Glutamatergic neuron (in vitro differentiated cells): ENCODE data around the gene DENND4B. TPM values are rescaled to one million over a fixed set of nuclear protein-coding genes. Genes with fewer than 3 reads are reported as not detected.

Experiments
- DNase-seq: peaks from one replicate; pipeline ENCODE4 v3.0.0; 2022
- H3K27ac Mint-ChIP-seq: one replicate; pipeline ENCODE4 v1.8.0; 2020; ENCODE audit warnings: mild to moderate bottlenecking, mixed read lengths, inconsistent platforms; ENCODE audit not compliant: unreplicated experiment
- H3K27me3 Mint-ChIP-seq: one replicate; pipeline ENCODE4 v1.8.0; 2020; ENCODE audit warnings: mild to moderate bottlenecking, moderate library complexity, mixed read lengths, inconsistent platforms; ENCODE audit not compliant: unreplicated experiment
- H3K36me3 Mint-ChIP-seq: one replicate; pipeline ENCODE4 v1.8.0; 2020; ENCODE audit warnings: mild to moderate bottlenecking, mixed read lengths, inconsistent platforms; ENCODE audit not compliant: unreplicated experiment
- H3K4me1 Mint-ChIP-seq: one replicate; pipeline ENCODE4 v1.8.0; 2020; ENCODE audit warnings: mild to moderate bottlenecking, low read depth, mixed read lengths, inconsistent platforms; ENCODE audit not compliant: unreplicated experiment
- H3K4me3 Mint-ChIP-seq: one replicate; pipeline ENCODE4 v1.8.0; 2020; ENCODE audit warnings: mild to moderate bottlenecking, mixed read lengths, inconsistent platforms; ENCODE audit not compliant: unreplicated experiment
- H3K9me3 Mint-ChIP-seq: one replicate; pipeline ENCODE4 v1.8.0; 2020; ENCODE audit warnings: mild to moderate bottlenecking, moderate library complexity, mixed read lengths, inconsistent platforms; ENCODE audit not compliant: unreplicated experiment
- microRNA-seq: library from miRNA; unstranded; fragments of <30 nt; microRNA quantifications from one replicate; pipeline ENCODE4, GENCODE V29; 2020; ENCODE audit not compliant: unreplicated experiment
- total RNA-seq: library from RNA; stranded (reverse); fragmentation: NEBNext Ultra II Directional; extraction: Animal tissue kit (Norgen Biotek cat#: 25700); gene quantifications from one replicate; pipeline ENCODE4 v1.2.1, GENCODE V29; 2021; ENCODE audit not compliant: unreplicated experiment
- TF ChIP-seq, protein P1 (sequence below): fragments of 200-600 bp; sonication (generic); IDR thresholded peaks from one replicate; pipeline ENCODE4 v1.5.0; 2021; ENCODE audit not compliant: partially characterized antibody, unreplicated experiment

The DENND4B gene
- total RNA-seq, 1 donor from 2014 or later, result 72.9 TPM

DNA sequence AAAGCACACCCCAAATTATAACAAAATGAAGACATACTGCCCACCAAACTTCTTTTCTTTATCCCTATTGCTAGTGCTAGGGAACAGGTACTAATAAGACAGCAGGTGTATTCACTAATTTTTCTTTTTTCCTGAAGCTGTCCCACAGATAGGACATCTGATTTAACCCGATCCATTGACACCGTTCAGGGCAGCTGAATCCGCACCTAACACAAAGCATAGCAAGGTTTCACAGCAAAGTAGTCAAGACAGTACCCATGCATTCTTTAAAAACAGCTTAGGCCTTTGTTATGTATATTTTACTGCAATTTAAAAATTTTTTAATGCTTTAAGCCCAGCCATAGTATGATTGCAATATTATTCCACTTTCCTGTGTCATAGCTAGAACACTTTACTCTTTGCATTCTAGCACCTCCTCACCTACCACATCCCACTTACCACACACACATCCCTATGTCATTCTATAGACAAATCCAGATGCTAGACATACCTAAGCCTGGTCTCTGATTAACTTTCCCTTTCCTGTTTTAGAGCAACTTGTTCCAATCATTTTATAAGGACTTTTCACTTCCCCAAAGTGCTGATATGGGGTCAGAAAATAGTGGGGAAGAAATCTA is 64.1 kb downstream of the DENND4B start:
- Mint-ChIP-seq H3K9me3 (peaks cover 2% of the 10 kb centered on the region), H3K27me3 (no peaks in the 10 kb centered on the region), H3K27ac (no peak overlapping the region), H3K4me3 (no peak overlapping the region), H3K4me1 (peaks cover 8% of the 10 kb centered on the region), H3K36me3 (no peaks in the 10 kb centered on the region)
- TF ChIP-seq, protein P1, sequence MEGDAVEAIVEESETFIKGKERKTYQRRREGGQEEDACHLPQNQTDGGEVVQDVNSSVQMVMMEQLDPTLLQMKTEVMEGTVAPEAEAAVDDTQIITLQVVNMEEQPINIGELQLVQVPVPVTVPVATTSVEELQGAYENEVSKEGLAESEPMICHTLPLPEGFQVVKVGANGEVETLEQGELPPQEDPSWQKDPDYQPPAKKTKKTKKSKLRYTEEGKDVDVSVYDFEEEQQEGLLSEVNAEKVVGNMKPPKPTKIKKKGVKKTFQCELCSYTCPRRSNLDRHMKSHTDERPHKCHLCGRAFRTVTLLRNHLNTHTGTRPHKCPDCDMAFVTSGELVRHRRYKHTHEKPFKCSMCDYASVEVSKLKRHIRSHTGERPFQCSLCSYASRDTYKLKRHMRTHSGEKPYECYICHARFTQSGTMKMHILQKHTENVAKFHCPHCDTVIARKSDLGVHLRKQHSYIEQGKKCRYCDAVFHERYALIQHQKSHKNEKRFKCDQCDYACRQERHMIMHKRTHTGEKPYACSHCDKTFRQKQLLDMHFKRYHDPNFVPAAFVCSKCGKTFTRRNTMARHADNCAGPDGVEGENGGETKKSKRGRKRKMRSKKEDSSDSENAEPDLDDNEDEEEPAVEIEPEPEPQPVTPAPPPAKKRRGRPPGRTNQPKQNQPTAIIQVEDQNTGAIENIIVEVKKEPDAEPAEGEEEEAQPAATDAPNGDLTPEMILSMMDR, result no peak
- DNase-seq, result no peak

GRCh38 chr1:153881751-153882150 is 64.8 kb downstream of the DENND4B start:
- Mint-ChIP-seq H3K9me3 (peaks cover 2% of the 10 kb centered on the region), H3K36me3 (no peaks in the 10 kb centered on the region), H3K27me3 (no peaks in the 10 kb centered on the region), H3K27ac (no peak overlapping the region), H3K4me1 (peaks cover 6% of the 10 kb centered on the region), H3K4me3 (no peak overlapping the region)
- no peak for DNase-seq
- TF ChIP-seq, protein P1, result no peak

DNA sequence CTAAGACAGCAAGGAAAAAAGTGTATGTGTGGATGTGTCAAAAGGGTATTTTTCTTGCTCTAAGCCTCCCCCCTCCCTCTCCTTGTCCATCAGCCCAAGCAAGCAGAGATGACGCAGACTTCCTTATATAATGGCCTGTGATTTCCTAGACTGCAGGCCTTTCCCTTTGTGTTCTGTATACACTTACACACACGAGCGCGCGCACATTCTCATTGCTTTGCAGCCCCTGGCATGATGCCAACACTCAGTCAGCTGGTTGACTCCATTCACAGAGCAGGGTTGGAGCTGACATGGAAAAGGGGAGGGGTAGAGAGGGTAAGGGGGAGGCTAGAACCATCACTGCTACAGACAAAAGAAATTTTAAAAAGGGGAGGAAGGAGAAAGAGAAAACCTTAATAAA is 65.6 kb downstream of the DENND4B start:
- no peak overlapping the region for H3K4me3 Mint-ChIP-seq
- H3K27ac Mint-ChIP-seq, result no peak overlapping the region

GRCh38 chr1:153880024-153880423 is 66.5 kb downstream of the DENND4B start:
- Mint-ChIP-seq H3K4me1 (peaks cover 6% of the 10 kb centered on the region), H3K36me3 (no peaks in the 10 kb centered on the region), H3K9me3 (peaks cover 2% of the 10 kb centered on the region), H3K27me3 (no peaks in the 10 kb centered on the region), H3K27ac (peak overlapping the region; percentile 73), H3K4me3 (no peak overlapping the region)
- no peak for DNase-seq
- TF ChIP-seq, protein P1, result no peak

More for the DNA sequence above, 65.6 kb downstream of the DENND4B start:
- H3K36me3 Mint-ChIP-seq, result no peaks in the 10 kb centered on the region
- peaks cover 6% of the 10 kb centered on the region for H3K4me1 Mint-ChIP-seq
- peaks cover 2% of the 10 kb centered on the region for H3K9me3 Mint-ChIP-seq
- DNase-seq, result peak; percentile 82
- H3K27me3 Mint-ChIP-seq, result no peaks in the 10 kb centered on the region
- TF ChIP-seq, protein P1, result no peak

Small RNA genes within 50 kb of the gene (microRNA-seq; reads per million reads assigned to microRNA genes)
- gene MIR6737, result 3.2 reads per million, percentile 23 among the genes with 10 or more reads in this experiment

Other genes starting within 250 kb of the DENND4B start
- gene INTS3, start 218.7 kb downstream of the DENND4B start, total RNA-seq, result 56.7 TPM
- gene SLC27A3, start 171.3 kb downstream of the DENND4B start, total RNA-seq, result 10.8 TPM
- 57.6 TPM for gene GATAD2B, start 23.7 kb downstream of the DENND4B start, total RNA-seq
- 47.3 TPM for gene CRTC2, start 11.9 kb upstream of the DENND4B start, total RNA-seq
- 28.1 TPM for gene SLC39A1, start 16.8 kb upstream of the DENND4B start, total RNA-seq
- gene CREB3L4, start 21.2 kb upstream of the DENND4B start, total RNA-seq, result 14.3 TPM
- 48.6 TPM for gene JTB, start 31.0 kb upstream of the DENND4B start, total RNA-seq
- gene RAB13, start 39.6 kb upstream of the DENND4B start, total RNA-seq, result 29.9 TPM
- gene RPS27, start 44.0 kb upstream of the DENND4B start, total RNA-seq, result 881 TPM
- gene NUP210L, start 208.4 kb upstream of the DENND4B start, total RNA-seq, result 0.10 TPM
- 392 TPM for gene TPM3, start 245.4 kb upstream of the DENND4B start, total RNA-seq